Cerebellar nuclear complex (tissue), 1 donor: ENCODE data around the gene CAMTA1.

Experiments used
- DNase-seq, 2 experiments: peaks; one replicate each; lab custom pipeline; 2025; lab: John Stamatoyannopoulos, UW

The CAMTA1 gene

GRCh38 chr1:6928106-6928885 lies 143.0 kb downstream of the CAMTA1 start:
- DNase-seq = no peak

- no peak for DNase-seq
Measured at GRCh38 chr1:6930732-6931300, 145.6 kb downstream of the CAMTA1 start.

- no peak for DNase-seq
Measured at GRCh38 chr1:6935361-6935883, 150.2 kb downstream of the CAMTA1 start.

GRCh38 chr1:6935911-6936690 lies 150.8 kb downstream of the CAMTA1 start:
- DNase-seq = no peak

- no peak for DNase-seq
Measured at GRCh38 chr1:6937048-6937447, 151.8 kb downstream of the CAMTA1 start.

GRCh38 chr1:6939363-6939762 lies 154.1 kb downstream of the CAMTA1 start:
- DNase-seq = no peak

GRCh38 chr1:6941786-6942185 lies 156.5 kb downstream of the CAMTA1 start:
- no peak for DNase-seq

- no peak for DNase-seq
Measured at GRCh38 chr1:6942990-6943389, 157.7 kb downstream of the CAMTA1 start.

- DNase-seq = no peak
Measured at GRCh38 chr1:6944434-6944833, 159.2 kb downstream of the CAMTA1 start.

GRCh38 chr1:6947952-6948351 lies 162.7 kb downstream of the CAMTA1 start:
- DNase-seq = no peak

GRCh38 chr1:6948416-6948815 lies 163.2 kb downstream of the CAMTA1 start:
- DNase-seq = no peak

- DNase-seq = no peak
Measured at GRCh38 chr1:6948861-6949260, 163.6 kb downstream of the CAMTA1 start.

- peak in 1 of 2 experiments; percentile 94 for DNase-seq
Measured at GRCh38 chr1:6950001-6950765, 164.9 kb downstream of the CAMTA1 start.

GRCh38 chr1:6951536-6951935 lies 166.3 kb downstream of the CAMTA1 start:
- no peak for DNase-seq

GRCh38 chr1:6953216-6953615 lies 168.0 kb downstream of the CAMTA1 start:
- DNase-seq = no peak

GRCh38 chr1:6953907-6954364 lies 168.7 kb downstream of the CAMTA1 start:
- DNase-seq = no peak

- no peak for DNase-seq
Measured at GRCh38 chr1:6954591-6954990, 169.3 kb downstream of the CAMTA1 start.

- no peak for DNase-seq
Measured at GRCh38 chr1:6955357-6956094, 170.3 kb downstream of the CAMTA1 start.

- DNase-seq = no peak
Measured at GRCh38 chr1:6956488-6957159, 171.4 kb downstream of the CAMTA1 start.

- no peak for DNase-seq
Measured at GRCh38 chr1:6957341-6957740, 172.1 kb downstream of the CAMTA1 start.
